HG03342 (cell line): ENCODE results near the gene MUC13.

Source experiments
- ATAC-seq: cut with Tn5 transposase; IDR thresholded peaks from one replicate; pipeline ENCODE4 v1.9.1; 2021; ENCODE audit warnings: mild to moderate bottlenecking, moderate library complexity; ENCODE audit not compliant: unreplicated experiment

MUC13 gene

GRCh38 chr3:124951511-124952281 is 17.1 kb upstream of the MUC13 start:
- no peak for ATAC-seq

DNA sequence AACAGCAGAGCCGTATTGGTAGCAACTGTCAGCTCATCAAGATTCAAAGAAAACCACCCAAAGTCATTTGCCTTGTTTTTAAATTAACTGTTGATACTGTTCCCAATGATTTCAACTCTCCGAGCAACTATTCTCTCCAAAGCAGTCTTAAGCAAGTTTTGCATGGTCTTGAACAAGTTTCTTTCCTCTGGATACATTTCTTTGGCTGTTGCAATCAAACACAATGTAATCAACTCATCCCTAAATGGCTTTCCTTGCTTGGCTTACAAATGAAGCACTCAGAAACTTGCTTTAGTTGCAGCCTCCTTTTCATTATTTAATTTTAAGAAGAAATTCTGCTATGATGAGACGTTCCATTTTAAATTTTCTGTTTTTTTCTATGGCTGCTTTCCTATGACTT is 15.5 kb upstream of the MUC13 start:
- ATAC-seq: no peak

DNA sequence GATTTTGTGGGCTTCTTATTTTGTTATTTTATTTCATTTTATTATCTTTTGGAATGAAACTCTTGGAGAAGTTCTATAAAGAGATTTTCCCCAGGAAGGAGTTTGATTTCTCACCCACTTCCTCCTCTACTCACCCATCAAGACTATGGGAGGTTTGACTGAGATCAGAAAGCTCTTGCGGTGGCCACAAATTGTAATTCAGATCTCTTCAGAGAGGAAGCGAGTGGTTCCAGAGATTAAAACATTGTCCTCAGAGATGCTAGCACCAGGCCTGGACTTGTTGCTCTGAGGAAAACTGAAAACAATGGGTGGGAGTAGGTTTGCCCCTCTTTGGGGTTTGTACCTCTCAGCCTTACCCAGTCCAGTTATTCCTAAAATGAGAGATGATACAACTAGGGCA is 8.1 kb upstream of the MUC13 start:
- ATAC-seq: no peak

GRCh38 chr3:124941771-124942170 is 7.2 kb upstream of the MUC13 start:
- no peak for ATAC-seq

DNA sequence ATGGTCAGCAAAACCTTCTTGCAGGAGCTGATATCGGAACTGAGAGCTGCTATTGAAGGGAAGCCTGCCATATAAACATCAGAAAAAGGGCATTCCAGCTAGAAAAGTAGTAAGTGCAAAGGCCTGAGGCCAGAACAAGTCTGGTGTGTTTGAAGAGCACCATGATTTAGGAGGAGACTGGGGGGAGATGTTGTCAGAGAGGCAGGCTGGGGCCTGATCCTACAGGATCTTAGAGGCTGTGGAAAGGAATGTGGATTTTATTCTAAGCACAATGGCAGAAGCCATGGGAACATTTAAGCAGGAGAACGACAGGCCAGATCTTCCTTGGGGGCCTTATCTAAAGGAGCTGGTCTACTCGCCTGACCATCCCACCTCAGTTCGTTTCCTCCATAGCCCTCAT is 5.1 kb upstream of the MUC13 start:
- ATAC-seq: no peak

- no peak for ATAC-seq
These were observed 4.3 kb upstream of the MUC13 start for GRCh38 chr3:124938896-124939295.

- ATAC-seq: no peak
These were observed 2.5 kb upstream of the MUC13 start for GRCh38 chr3:124937049-124937448.

DNA sequence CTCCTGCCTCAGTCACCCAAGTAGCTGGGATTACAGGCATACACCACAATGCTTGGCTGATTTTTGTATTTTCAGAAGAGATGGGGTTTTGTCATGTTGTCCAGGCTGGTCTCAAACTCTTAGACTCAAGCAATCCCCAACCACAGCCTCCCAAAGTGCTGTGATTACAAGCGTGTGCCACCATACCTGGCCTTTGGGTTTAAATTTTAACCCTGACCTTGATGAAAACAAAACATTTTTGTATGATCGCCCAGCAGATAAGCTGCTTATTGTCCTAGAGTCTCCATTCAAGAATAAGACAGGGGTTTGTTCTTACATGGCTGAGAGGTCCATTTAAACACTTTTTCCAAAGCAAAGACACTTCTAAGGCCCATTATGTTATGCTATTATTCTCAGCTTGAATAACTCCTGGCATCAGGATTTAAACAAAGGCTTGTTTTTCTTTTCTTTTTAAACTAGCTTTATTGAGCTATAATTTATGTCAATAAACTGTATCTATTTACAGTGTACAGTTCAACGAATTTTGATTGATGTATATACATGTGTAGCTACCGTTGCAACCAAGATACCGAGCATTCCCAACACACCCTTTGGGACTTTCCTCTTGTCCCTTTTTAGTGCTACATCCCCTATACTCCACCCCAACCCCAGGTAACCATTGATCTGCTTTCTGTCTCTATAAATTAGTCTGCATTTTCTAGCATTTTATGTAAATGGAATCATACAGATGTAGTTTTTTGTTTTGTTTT is 1.4 kb upstream of the MUC13 start:
- no peak for ATAC-seq

DNA sequence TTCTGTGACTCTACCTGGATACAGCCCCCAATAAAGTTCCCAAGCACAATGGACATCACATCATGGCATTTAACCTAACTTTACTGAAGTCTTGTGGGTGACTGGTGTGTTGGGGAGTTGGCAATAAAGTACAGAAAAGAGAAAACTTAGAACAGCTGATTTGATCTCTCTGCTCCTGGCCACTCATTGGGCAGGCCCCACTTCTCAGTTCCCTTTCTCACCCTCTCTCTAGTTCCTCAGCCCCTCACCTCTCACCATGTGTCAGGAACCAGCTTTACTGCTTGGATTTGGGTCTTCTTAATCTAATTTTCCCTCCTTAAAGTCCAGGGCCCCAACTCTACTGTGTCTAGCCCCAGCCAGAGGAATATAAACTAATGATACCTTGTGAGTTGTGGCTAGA is 713 bp upstream of the MUC13 start:
- no peak for ATAC-seq

DNA sequence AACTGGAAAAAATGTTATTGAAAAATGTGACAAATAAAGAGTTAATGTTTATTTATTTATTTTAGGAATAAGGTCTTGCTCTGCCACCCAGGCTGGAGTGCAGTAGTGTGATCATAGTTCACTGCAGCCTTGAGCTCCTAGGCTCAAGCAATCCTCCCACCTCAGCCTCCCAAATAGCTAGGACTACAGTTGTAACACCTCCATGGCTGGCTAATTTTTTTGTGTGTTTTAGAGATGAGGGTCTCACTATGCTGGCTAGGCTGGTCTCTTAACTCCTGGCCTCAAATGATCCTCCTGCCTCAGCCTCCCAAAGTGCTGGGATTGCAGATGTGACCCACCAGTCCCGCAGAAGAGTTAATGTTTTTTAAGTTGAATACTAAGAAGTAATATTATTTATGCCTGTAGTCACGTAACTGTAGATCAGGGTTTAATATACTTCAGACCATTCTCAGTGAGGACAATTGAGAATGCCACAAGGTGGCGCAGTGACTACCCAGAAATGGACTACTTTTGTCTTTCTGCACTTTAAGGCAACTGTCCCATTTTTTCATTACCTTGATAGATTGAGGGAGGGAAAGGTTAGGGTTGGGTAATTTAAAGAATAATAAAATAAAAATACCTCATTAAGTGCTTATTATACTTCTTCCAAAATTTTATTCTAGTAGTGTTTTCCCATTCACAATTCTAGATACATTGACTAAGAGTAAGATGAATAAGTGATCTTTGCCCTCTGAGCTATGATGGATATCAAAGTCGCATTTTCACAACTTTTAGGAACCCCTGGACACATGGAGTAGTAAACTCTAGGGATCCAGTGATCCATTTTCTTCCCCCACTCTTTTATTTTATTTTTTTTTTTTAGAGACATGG is 6.0 kb downstream of the MUC13 start:
- no peak for ATAC-seq

GRCh38 chr3:124927574-124928045 is 6.9 kb downstream of the MUC13 start:
- ATAC-seq: peak; percentile 52

DNA sequence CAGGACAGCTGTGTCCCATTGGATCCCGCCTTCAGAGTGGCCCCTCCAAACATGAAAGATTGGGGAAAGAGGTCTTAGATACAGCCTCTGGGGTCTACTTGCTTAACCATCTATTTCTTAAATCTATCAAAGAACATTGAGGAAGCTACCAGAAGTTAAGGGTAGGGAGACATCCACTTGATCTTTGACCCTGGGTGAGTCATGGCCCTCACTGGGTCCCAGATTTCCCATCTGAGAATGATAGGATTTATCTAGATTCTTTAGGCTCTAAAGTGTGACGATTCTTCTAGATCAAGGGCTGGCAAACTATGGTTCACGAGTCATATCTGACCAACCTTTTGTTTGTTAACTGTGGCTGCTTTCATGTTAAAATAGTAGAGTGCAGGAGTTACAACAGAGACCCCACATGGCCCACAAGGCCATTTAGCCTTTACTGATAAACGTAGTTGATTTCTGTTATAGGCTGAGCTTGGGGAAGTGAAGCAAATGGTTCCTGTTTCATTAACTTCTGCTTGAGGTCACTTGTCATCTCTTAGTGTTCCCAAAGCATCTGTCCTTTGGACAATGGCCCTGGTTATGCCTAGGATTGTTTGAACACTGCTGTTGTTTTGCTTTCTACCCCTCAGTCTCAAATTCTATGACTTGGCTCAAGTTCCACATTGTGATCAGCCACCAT is 8.0 kb downstream of the MUC13 start:
- ATAC-seq: no peak

- ATAC-seq: no peak
These were observed 9.8 kb downstream of the MUC13 start for GRCh38 chr3:124924741-124925140.

DNA sequence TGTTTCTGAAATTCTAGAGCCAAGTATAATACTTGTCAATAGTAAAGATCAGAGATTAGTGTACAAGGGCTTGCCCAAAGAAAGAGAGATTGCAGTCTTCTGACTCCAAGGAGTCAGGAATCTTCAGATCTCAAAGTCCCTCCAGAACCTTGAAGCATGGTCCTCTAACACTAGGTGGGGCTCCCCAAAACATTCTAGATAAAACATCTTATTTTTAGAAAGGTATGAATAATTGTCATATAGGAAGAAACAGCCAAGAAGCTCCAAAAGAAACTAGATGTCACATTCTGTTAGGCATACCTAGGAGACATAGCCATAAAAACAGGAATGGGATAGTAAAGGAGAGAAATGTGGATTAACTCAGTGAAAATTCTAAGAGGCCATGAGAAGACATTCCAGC is 10.7 kb downstream of the MUC13 start:
- ATAC-seq: no peak

GRCh38 chr3:124920718-124921117 is 13.8 kb downstream of the MUC13 start:
- ATAC-seq: no peak

DNA sequence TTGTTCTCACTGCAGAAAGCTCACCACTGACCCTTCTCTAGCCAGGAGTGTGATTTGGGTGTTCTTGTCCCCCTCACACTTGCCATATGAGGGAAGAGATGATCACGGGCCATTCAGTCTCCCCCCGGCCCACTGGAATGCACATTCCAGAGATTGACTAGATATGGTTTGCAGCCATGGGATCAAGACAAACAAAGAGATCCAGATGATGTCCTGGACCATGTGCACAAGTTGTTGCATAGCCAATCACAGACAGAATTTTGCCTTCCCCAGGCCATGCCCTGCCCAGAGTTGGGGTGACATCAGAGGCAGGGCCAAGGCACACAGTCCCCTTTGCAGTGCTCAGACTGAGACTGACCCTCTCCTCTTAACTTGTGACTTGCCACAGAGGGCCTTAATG is 14.8 kb downstream of the MUC13 start:
- ATAC-seq: no peak

DNA sequence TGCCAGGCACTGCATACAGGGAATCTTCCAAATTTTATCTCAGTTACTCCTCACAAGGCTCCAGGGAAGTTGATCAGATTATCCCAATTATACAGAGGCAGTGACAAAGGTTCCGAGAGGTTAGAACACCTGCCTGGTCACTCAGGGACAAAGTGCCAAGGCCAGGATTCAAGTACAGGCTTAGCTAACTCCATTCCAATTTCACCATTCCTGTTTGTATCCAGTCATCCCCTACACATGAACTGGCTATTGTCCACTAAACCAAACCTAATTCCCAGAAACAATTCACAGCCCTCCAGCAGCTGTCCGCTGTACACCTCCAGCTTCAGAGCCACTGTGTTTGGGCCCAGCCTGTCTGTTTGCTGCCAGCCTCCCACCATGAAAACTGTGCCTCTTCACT is 16.0 kb downstream of the MUC13 start:
- ATAC-seq: no peak

- no peak for ATAC-seq
These were observed 17.6 kb downstream of the MUC13 start for GRCh38 chr3:124916837-124917409.

DNA sequence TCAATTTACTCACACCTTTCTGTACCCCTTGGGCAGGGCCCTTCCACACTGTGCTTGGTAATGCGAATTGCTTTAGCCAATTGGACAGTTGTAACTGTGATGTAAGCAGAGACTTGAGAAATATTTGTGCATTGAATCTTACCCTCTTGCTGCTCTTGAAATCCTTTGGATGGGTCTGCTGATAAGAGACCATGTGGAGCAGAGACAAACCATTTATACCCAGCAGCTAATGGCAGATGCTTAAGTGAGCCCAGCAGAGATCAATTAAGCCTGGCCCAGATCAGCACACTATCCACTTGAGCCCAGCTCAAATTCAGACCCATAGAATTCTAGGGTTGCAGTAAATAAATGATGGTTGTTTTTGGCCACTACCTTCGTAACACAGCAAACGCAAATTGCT is 19.3 kb downstream of the MUC13 start:
- no peak for ATAC-seq

- ATAC-seq: no peak
These were observed 26.6 kb downstream of the MUC13 start for GRCh38 chr3:124907957-124908356.
